GM18517 (cell line): ENCODE data around the gene SLC6A3.

Experiments used
- ATAC-seq: cut with Tn5 transposase; IDR thresholded peaks from one replicate; pipeline ENCODE4 v1.9.1; 2021; ENCODE audit warnings: mild to moderate bottlenecking, moderate library complexity; ENCODE audit not compliant: unreplicated experiment

The SLC6A3 gene

DNA sequence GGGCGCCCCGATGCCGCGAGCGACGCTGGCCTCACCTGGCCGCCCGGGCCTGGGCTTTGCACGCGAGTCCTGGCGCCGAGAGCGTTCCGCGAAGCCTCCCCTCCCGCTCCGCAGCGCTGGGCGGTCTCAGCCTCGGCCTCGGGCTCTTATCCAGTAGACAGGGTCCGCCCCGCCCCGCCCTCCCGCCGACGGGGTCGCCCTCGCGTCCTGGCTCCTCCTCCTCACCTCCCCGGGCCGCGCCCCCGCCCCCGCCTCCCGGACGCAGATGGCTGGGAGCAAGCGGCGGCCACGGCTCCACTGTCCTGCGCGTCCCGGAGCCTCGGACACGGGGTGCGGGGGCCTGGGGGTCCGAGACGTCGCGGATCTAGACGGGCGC, at the start of gene SLC6A3:
SLC6A3 (minus strand) TSS at position 128 of the 376 bp plus-strand sequence. CDS start 2,243 bp downstream, outside the sequence.
- ATAC-seq: no peak

DNA sequence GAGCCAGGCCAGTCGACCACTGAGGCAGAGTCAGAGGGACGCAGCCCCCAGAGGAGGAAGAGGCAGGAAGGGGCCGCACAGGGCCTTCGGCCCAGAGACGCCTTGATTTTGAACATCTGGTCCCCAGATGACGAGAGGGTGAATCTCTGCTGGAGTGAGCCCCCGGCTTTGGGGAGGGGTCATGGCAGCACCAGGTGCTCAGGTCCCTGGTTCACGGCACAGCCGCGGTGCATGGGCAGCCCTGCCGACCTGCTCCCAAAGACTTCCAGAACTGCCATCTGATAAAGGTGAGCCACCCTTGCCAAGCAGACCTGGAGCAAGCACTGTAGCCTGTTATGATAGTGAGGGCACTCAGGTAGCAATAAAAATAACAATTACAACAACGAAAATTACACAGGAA, 48.7 kb upstream of the SLC6A3 start:
- no peak for ATAC-seq

DNA sequence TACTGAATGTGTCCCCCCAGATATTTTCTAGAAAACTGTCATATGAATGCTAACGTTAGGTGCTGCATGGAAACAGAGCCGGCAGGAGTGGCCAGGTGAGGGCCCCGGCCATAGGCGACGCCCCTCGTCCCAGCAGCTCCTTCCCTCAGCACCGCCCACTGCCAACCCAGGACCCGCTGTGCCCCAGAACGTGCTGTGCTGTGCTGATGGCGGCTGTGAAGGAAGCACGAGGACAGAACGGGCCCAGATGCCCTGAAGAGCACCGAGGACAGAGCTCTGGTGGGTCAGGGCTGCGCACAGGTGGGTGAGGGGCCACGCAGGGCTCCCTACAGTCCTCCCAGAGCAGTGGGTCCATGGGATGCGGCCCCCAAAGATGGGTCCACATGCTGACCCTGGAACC, 48.2 kb upstream of the SLC6A3 start:
- no peak for ATAC-seq

DNA sequence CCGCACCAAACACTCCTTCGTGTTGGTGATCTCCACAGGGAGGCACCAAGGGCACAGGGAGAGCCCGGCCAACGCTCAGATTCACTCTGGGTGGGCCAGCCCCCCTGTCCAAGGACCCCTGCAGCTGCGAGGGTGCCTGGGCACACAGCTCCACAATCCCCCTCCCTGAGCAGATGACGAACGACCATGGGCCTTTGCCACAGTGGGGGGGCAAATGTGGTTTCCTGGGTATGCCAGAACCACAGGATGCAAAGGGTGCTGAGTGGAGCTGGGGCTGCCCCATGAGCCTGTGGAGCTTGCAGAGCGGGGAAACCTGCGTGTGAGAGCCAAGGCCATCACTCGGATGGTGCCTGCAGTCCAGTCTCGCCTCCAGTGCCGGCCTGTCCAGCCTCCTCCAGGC, 47.5 kb upstream of the SLC6A3 start:
- ATAC-seq: no peak

DNA sequence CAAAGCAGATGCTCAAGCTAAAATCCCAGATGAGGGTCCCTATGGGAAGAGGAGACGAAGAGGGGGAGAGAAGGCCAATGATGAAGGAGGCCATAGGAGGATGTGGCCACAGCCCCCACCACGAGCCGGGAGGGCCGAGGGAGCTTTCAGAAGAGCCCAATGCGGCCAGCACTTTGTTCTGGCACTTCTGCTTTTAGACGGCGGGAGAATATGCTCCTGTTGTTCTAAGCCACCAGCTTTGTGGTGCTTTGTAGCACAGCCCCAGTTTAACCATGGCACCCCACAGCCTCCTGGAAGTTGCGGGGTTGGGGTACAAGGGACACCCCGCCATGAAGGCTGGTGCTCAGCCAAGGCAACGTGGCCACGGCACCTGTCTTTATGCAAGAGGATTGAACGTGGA, 45.1 kb upstream of the SLC6A3 start:
- ATAC-seq: no peak

DNA sequence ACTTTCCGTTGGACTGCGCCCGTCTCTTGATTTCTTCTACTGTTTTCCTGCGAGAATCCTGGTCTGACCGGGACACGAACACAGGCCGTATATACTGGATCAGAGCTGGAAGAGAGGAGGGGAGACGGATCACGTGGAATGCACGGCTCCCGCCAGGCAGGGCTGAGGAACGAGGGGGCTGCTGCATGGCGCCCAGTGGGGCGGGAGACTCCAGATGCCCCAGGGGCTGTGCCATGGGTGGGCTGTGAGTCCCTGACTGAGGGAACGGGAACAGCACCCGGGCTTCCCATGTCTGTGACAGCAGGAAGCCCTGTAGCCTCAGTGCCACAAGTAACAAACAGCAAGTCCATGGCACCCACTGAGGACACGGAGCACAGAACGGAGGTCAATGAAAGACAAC, 44.5 kb upstream of the SLC6A3 start:
- ATAC-seq: no peak

DNA sequence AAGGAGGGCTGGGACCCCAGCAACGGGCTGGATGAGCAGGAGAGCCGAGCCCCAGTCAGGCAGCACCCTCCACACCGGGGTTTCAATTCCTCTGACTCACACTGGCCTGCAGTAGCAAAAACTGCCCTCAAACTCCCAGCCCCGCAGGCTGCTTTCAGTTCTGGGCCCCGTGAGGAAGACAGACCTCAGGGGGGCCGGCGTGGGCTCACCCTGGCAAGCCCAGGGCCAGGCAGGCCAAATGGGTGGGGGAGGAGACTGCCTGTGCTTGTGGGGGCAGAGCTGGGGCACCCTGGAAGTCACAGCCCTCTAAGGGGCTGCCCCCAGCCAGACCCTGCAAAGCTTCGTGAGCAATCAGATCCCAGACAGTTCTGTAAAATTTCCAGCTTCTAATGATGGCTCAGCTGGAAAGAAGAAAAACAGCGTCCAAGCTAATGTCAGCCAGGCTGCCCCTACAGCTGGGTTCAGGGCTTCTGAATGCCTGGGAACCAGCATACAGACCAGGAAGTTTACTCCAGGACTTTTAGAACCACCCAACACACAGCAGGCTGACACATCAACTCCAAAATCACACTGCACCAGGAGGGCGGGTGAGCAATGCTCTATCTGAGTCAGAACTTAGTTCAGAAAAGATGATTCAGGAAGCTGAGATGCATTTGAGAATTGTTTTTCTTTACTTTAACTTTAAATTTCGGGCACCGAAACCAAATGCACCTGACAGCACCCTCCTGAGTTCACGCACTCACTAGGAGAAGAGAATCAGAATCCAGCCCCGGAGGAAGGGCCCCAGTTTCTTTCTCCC, 43.8 kb upstream of the SLC6A3 start:
- peak; percentile 54 for ATAC-seq

DNA sequence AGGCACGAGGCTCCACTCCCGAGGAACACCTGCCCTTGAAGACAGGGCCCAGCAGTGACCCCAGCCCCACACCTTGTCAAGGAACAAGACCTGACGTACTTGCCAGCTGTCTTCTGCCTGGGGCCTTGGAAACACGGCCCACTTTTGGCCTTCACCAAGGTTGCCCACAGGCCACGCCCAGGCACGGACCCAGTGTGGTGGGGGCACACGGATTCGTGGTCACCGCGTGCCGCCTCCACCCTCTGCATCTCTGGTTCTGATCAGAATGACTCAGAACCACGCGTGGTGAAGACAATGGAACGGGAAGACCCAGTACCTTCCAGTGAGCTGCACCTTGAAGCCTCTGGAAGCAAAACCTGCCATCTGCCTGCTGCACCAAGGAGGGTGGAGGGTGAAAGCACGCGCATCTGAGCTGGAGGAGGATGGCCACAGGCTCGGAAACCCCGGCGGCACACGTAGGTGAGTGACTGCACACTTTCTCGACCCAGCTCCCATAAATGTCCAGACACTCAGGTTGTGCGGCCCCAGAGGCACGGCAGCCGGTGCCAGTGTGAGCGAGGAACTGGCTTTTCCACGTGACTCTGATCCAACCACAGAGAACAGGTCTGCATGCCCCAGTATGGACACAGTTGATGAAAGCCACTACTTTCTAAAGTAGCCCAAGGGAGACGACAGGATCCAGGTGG, 42.0 kb upstream of the SLC6A3 start:
- no peak for ATAC-seq

DNA sequence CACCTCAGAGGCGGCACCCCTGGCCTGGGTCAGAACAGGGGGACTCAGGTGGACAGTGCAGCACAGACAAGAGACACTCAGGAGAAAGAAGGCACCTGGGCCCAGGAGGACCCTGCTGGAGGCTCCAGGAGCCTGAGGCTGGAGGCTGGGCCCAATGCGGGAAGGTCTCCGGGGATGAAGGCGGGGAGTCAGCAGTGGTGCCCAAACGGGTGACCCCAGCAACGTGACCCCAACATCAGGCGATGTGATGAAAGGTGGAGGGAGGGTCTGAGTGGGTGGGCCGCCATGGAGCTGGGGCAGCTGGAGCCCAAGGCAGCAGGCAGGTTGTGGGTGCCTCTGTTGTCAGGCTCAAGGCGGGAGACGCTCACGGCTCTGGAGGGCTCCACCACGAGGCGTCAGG, 41.0 kb upstream of the SLC6A3 start:
- ATAC-seq: no peak

DNA sequence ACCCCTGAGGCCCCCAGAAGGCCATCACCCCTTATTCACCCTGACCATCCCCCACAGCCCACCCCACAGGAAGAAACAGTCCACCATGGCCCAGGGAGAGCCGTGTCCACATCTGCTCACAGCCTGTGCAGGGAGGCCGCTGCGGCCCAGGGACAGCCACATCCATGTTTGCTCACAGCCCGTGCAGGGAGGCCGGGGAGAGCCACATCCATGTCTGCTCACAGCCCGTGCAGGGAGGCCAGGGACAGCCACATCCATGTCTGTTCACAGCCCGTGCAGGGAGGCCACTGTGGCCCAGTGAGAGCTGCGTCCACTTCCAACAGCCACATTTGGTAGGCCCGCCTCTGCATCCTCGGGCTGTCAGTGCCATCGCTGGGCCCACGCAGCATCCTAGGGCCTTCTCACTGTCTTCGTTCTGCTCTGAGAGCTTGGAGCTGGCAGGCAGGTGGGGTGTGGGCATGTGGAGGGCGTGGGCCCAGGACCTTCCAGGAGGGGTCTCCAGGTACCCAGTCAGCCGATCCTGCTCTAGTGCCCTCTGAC, 40.4 kb upstream of the SLC6A3 start:
- no peak for ATAC-seq

DNA sequence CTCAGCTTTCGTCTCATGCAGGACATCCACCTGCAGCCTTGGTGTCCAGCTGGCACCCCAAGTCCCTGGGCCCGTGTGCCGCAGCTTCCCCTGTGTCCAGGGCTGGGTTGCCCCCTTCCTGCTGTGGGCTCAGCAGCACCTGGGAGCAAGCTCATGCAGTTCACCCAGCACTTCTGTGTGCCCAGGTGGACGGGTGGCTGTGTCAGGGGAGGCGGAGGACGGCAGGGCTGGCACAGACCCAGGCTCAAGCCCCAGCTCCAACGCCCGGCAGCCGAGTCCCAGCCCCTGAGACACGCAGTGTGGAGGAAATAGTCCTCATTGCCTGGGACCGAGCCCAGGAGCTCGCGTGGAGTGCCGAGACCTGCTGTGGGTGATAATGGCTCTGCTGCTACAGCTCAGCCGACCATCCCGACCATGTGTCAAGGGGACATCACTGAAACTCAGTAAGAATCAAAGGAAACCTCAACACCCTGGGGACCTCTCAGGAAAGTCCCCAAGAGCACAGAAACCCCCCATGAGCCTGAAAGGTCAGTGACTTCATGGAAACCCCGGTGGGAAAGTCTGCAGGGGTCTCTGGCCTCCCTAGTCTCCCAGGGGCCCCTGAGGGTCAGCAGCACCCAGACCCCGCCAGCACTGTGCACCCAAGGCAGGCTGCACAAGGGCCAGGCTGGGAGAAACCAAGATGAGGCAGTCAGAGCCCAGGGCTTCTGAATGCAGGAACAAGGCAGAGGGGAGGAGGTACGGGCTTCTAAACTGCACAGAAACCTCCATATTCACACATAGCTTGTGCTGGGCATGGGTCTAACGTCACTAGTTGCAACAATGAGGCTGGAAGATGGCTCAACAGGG, 39.7 kb upstream of the SLC6A3 start:
- peak; percentile 67 for ATAC-seq

DNA sequence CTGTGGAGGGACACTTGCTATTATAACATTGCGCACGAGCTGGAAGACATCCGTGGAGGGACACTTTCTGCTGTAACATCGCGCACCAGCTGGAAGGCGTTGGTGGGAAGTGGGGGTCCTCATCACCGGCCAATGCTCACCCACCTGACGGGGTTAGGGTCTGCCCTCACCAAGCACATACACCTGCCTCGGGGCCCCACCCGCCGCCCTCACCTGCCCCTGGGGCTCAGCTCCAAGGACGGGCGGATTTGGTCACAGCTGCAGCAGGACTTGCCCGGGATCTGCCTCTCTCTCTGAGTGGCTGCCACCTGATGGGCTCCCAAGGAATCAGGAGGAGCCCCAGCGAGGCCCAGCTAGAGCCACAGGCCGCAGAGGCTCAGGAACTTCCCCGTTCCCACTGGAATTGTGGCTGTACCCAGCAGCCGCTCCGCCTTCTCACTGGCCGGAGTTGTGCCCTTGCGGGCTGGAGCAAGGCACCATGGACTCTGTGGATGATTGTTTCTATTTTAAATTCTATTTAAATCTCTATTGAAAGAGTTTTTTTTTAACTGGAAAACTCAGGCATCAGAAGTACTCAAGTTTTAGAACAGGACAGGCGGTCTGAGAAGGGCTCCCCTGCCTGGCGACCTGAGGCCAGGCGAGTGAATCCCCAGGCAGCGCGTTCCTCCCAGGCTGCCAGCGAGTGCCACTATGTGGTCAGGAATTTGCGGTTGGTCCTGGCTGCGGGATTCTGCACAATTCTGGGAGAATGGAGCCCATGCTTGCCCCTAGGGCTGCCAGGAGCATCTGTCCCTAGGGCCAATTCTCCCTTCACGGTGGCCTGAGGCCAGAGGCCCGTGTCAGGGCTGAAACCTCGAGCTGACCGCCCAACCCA, 38.9 kb upstream of the SLC6A3 start:
- no peak for ATAC-seq

DNA sequence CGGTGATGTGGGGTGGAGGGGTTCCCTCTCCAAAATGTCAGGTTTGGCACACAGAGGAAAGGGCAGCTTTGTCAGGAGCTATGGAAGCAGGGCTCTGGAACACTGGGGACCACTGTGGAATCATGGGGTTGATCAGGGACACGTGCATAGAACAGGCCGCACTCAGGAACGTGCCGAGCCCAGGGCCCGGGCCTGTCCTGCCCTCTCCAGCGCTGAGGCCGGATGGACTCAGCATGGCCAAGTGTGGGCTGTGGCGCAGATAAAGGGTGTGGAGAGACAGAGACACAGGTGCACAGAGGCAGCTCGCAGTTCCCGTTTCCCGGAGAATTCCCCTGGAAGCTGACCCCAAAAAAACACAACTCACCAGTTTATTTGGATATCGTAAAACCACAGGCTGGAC, 37.8 kb upstream of the SLC6A3 start:
- ATAC-seq: no peak

DNA sequence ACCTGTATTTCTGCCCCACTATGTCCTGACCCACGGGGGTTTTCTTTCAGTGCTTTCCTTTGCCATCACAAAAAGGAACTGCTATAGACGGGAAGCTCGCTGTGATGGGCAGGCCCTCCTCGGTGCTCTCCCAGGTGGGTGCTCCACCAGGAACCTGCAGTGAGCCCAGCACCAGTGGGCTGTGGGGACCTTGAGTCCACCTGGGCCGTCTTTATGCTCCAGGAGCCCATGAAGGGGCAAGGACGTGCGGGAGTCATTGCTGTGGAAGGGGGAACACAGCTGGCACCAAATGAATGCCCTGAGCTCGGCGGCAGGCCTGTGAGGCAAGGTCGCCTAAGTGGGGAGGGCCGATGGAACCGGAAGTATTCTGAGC, 36.7 kb upstream of the SLC6A3 start:
- no peak for ATAC-seq

DNA sequence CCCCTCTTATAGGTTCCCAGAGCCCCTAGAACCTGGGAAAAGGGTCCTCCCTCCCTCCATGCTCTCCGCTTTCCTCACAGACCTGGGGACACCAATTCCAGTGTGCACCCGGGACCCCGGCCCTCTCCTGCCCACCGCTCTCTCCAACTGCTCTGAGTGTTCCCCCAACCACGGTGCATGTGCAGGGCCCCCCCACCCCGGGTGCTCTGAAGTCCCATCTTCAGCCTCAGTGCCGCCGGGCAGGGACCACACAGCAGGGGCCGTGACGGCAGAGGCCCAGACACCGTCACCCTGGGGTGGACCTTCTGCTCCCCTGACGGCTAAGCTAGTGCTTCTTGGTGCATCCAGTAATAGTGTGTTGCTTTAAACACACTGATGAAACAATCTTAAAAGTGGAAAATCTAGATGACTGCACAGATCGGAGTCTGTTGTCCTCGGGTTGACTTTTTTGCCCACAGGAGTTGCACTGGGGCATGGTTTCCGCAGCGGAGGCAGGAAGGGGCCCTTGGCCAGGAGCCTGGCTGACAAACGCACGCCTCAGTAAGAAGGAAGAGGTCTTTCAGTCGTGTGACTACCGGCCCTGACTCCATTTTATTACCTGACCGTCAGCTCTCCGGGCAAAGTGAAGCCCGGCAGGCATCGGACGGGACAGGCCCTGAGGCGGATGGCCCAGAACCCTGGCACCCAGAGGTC, 36.2 kb upstream of the SLC6A3 start:
- ATAC-seq: no peak

DNA sequence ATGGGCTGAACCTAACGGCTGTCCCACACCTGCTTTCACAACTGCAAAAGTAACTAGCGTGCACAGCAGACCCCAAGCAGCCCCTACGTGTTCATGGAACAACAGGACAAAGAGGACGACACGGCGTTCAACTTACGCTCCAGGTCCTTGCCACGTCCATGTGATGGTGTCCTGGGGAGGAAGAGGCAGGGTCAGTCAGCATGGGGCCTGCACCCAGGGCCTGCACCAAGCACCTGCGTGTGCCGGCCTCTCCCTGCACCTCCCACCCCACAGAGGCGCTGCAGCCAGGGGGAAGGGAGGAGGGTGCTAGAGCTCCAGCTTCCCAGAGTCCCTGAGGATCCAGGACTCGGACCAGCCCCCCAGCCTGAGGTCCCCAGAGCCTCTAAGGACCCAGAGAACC, 35.6 kb upstream of the SLC6A3 start:
- ATAC-seq: no peak

DNA sequence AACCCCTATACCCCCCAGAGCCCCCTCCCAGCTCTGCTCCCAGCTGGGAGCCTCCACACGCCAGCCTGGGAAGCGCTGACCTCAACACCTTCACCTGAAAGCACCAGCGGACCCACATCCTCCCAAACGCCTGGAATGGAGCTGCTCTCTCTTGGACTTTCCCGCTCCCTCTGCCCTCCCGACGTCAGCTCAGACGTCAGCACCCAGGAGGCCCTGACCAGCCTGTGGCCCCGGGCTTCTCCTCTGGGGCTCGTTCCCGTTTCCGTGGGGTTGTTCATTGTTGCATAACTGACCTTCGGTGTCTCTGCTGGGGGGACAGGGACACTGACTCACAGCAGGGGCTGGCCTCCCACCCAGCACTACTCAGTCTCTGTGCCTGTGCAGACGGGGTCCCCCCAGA, 35.0 kb upstream of the SLC6A3 start:
- ATAC-seq: no peak

DNA sequence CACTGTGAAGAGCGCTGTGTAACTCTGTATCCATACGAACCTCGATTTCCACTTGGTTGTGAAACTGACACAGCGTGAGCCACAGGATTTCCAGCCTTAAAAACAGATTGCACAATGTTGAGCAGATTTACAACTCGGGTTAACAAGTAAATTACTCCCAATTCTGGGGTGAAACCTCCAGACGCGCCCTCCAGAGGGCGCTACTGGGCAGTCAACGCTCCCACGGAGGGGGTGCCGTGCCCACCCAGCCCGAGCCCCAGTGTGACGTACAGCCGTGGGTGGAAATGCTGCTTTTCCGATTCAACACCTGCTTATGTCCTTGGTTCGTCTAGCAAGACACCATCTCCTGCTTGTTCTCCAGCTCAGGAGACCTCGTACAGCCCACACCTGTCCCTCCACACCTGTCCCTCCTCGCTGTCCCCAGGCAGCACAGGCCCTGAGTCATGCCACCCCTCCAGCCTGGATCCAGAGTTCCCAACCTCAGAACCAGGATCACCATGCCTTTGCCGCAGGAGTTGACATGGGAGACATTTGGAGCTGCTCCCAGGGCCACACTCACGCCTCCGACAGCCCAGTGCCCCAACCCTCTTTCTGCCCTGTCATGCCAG, 34.4 kb upstream of the SLC6A3 start:
- ATAC-seq: no peak

DNA sequence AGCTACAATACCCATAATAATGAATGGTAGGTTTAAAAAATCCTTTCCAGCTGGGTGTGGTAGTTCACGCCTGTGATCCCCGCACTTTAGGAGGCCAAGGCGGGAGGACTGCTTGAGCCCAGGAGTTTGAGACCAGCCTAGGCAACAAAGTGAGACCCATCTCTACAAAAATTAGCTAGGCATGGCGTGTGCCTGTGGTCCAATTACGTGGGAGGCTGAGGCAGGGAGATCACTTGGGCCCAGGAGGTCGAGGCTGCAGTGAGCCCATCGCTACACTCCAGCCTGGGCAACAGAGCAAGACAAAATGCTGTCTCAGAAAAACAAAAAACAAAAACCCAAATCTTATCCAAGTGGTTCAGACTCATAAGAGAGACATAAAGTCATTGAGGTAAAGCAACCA, 33.8 kb upstream of the SLC6A3 start:
- no peak for ATAC-seq
